ENCODE measurements around the gene PLCB4. TPM values are rescaled to one million over a fixed set of nuclear protein-coding genes. Genes with fewer than 3 reads are reported as not detected.

Gene PLCB4
- total and polyA plus RNA-seq, 12 donors = 0.26 to 8.5 (median 2.8) TPM

- no peaks in the 10 kb centered on the region for H3K36me3 ChIP-seq (replicated peaks in 1 of 2)
- intact Hi-C loops (cut with DNase I) = no loop called here
- no peak overlapping the region for H3K27ac ChIP-seq
These were observed 353.6 kb downstream of the PLCB4 start for GRCh38 chr20:9422321-9423057.

GRCh38 chr20:9424551-9424950, 355.7 kb downstream of the PLCB4 start:
- Histone ChIP-seq H3K27me3 (no peaks in the 10 kb centered on the region), H3K9me3 (replicated peaks in 1 of 3) (no peaks in the 10 kb centered on the region), H3K27ac (no peak overlapping the region), H3K4me1 (replicated peaks in 1 of 2) (no peaks in the 10 kb centered on the region), H3K4me3 (no peak overlapping the region), H3K36me3 (replicated peaks in 1 of 2) (no peaks in the 10 kb centered on the region)
- TF ChIP-seq POLR2A (IDR thresholded peaks at IDR 0.05) (no peak), CTCF (IDR thresholded peaks at IDR 0.05) (no peak)
- WGBS, 4 donors = 86 to 92% (median 88%) methylated on average over 3 of the region's 3 CpGs
- intact Hi-C loops (cut with DNase I) = no loop called here
- no peak for DNase-seq

More at GRCh38 chr20:9422321-9423057, 353.6 kb downstream of the PLCB4 start:
- H3K4me3 ChIP-seq = no peak overlapping the region
- H3K27me3 ChIP-seq = no peaks in the 10 kb centered on the region
- WGBS, 4 donors = 71 to 80% (median 74%) methylated on average over 5 of the region's 5 CpGs
- no peaks in the 10 kb centered on the region for H3K4me1 ChIP-seq (replicated peaks in 1 of 2)
- no peak for DNase-seq
- no peaks in the 10 kb centered on the region for H3K9me3 ChIP-seq (replicated peaks in 1 of 3)
- TF ChIP-seq POLR2A (IDR thresholded peaks at IDR 0.05) (no peak), CTCF (IDR thresholded peaks at IDR 0.05) (no peak)

- H3K9me3 ChIP-seq (replicated peaks in 1 of 3) = no peaks in the 10 kb centered on the region
- H3K27me3 ChIP-seq = no peaks in the 10 kb centered on the region
- no peaks in the 10 kb centered on the region for H3K4me1 ChIP-seq (replicated peaks in 1 of 2)
- TF ChIP-seq POLR2A (IDR thresholded peaks at IDR 0.05) (no peak), CTCF (IDR thresholded peaks at IDR 0.05) (no peak)
- 60 to 80% (median 68%) methylated on average over 9 of the region's 9 CpGs for WGBS, 4 donors
- H3K4me3 ChIP-seq = no peak overlapping the region
- intact Hi-C loops (cut with DNase I) = no loop called here
- DNase-seq = no peak
- no peaks in the 10 kb centered on the region for H3K36me3 ChIP-seq (replicated peaks in 1 of 2)
- no peak overlapping the region for H3K27ac ChIP-seq
These were observed 358.8 kb downstream of the PLCB4 start for GRCh38 chr20:9427430-9428291.

- no peaks in the 10 kb centered on the region for H3K36me3 ChIP-seq (replicated peaks in 1 of 2)
These were observed 359.4 kb downstream of the PLCB4 start for GRCh38 chr20:9428292-9428607.

More at GRCh38 chr20:9428292-9428607, 359.4 kb downstream of the PLCB4 start:
- DNase-seq = no peak
- no peak for TF ChIP-seq POLR2A (IDR thresholded peaks at IDR 0.05)
- no peak for TF ChIP-seq CTCF (IDR thresholded peaks at IDR 0.05)
- Histone ChIP-seq H3K27me3 (no peaks in the 10 kb centered on the region), H3K4me1 (replicated peaks in 1 of 2) (no peaks in the 10 kb centered on the region), H3K27ac (no peak overlapping the region), H3K9me3 (replicated peaks in 1 of 3) (no peaks in the 10 kb centered on the region), H3K4me3 (no peak overlapping the region)
- intact Hi-C loops (cut with DNase I) = no loop called here

All from adrenal gland (tissue), 12 donors.